Immature natural killer cell (primary cell): ENCODE measurements around the gene ARMCX2. TPM values are rescaled to one million over a fixed set of nuclear protein-coding genes. Genes with fewer than 3 reads are reported as not detected.
"Not testable (repeated sequence)": the region's sequence is repeated elsewhere in the genome, so short reads cannot be mapped to it uniquely, and the experiment has no call there.

Experiments used
- DNase-seq, 3 donors: peaks; one replicate each; pipeline ENCODE4 v3.0.0; 2022; ENCODE audit warnings: mixed read lengths in 1 of 3
- H3K27ac Mint-ChIP-seq, 6 donors: one replicate each; pipeline ENCODE4 v1.8.0; 2020; ENCODE audit warnings: mixed read lengths in 6 of 6, mild to moderate bottlenecking in 5 of 6, inconsistent platforms in 4 of 6, moderate library complexity in 3 of 6
- H3K27me3 Mint-ChIP-seq, 3 donors: one replicate each; pipeline ENCODE4 v1.8.0; 2020 to 2021; ENCODE audit warnings: low read depth in 3 of 3, mild to moderate bottlenecking in 3 of 3, mixed read lengths in 3 of 3, moderate library complexity in 3 of 3, inconsistent platforms in 1 of 3
- H3K36me3 Mint-ChIP-seq, 3 donors: one replicate each; pipeline ENCODE4 v1.8.0; 2020; ENCODE audit warnings: mixed read lengths in 3 of 3, inconsistent platforms in 2 of 3, mild to moderate bottlenecking in 2 of 3
- H3K4me1 Mint-ChIP-seq, 2 donors: one replicate each; pipeline ENCODE4 v1.8.0; 2020; ENCODE audit warnings: inconsistent platforms in 2 of 2, mild to moderate bottlenecking in 2 of 2, mixed read lengths in 2 of 2, moderate library complexity in 1 of 2
- H3K4me3 Mint-ChIP-seq, 5 donors: one replicate each; pipeline ENCODE4 v1.8.0; 2020; ENCODE audit warnings: mild to moderate bottlenecking in 5 of 5, mixed read lengths in 5 of 5, inconsistent platforms in 3 of 5, moderate library complexity in 3 of 5
- H3K9me3 Mint-ChIP-seq, 6 donors: one replicate each; pipeline ENCODE4 v1.8.0; 2020; ENCODE audit warnings: mild to moderate bottlenecking in 6 of 6, mixed read lengths in 6 of 6, inconsistent platforms in 4 of 6, moderate library complexity in 3 of 6
- polyA plus RNA-seq, 3 donors: library from polyadenylated mRNA; unstranded; fragments of 300-500 nt; fragmentation: Illumina TruSeq; gene quantifications; one replicate each; pipeline ENCODE4 v1.2.3, GENCODE V29; 2021

ARMCX2 gene
- polyA plus RNA-seq, 3 donors from 2014 or later: 1.00 to 1.3 (median 1.1) TPM

DNA sequence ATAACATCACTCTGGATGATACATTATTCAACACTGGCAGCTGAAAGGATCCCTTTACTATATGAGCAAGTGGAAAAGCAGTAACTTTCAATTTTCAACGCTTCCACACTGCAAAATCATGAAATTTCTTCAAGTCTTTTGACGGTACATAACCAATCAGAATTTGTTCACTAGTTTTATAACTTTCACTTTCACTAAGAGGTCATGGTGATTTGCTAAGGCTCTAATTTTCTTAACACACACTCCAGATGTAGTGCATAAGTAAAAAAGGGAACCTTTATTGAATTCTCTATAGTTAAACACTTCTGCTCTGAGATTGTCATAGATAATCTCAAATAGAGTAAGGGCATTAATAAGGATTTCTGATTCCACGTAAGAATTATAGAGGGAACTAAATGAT is 4.1 kb downstream of the ARMCX2 start:
- no peak for DNase-seq
- peaks cover 18 to 19% of the 10 kb centered on the region in 2 donors for H3K4me1 Mint-ChIP-seq
- peak overlapping the region; percentile 51 to 60 (median 55) for H3K4me3 Mint-ChIP-seq
- H3K27me3 Mint-ChIP-seq: peaks cover 0 to 17% (median 3%) of the 10 kb centered on the region in 3 donors
- H3K27ac Mint-ChIP-seq: peak overlapping the region in 5 of 6 donors; percentile 8 to 79 (median 48)
- H3K36me3 Mint-ChIP-seq: no peaks in the 10 kb centered on the region
- H3K9me3 Mint-ChIP-seq: peaks cover 0 to 2% (median 0%) of the 10 kb centered on the region in 6 donors

DNA sequence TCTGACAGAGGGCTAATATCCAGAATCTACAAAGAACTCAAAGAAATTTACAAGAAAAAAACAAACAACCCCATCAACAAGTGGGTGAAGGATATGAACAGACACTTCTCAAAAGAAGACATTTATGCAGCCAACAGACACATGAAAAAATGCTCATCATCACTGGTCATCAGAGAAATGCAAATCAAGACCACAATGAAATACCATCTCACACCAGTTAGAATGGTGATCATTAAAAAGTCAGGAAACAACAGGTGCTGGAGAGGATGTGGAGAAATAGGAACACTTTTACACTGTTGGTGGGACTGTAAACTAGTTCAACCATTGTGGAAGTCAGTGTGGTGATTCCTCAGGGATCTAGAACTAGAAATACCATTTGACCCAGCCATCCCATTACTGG is 11.9 kb downstream of the ARMCX2 start:
- H3K36me3 Mint-ChIP-seq, H3K27ac Mint-ChIP-seq, DNase-seq, H3K4me1 Mint-ChIP-seq, H3K4me3 Mint-ChIP-seq, H3K27me3 Mint-ChIP-seq, H3K9me3 Mint-ChIP-seq: not testable (repeated sequence)

DNA sequence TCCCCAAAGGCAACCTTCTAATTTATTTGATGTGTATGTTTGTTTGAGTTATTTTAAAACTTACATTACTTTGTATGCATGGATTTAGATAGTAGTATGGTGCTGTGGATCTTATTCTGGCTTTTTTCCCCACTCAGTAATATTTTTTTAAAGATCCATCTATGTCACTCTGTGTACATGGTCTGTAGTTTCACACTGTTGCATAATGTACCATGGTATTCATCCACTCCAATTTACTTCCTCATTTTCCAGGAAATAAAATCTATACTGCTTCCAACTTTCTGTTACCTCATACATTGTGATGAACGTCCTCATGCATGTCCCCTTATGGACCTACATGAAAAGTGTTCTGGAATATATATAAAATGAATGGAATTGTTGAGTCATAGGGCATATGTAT is 17.6 kb downstream of the ARMCX2 start:
- H3K9me3 Mint-ChIP-seq: peaks cover 0 to 1% (median 0%) of the 10 kb centered on the region in 6 donors
- H3K4me3 Mint-ChIP-seq: no peak overlapping the region
- DNase-seq: no peak
- H3K36me3 Mint-ChIP-seq: peaks cover 0 to 5% (median 0%) of the 10 kb centered on the region in 3 donors
- no peaks in the 10 kb centered on the region for H3K4me1 Mint-ChIP-seq
- no peak overlapping the region for H3K27ac Mint-ChIP-seq
- H3K27me3 Mint-ChIP-seq: peaks cover 0 to 2% (median 0%) of the 10 kb centered on the region in 3 donors

DNA sequence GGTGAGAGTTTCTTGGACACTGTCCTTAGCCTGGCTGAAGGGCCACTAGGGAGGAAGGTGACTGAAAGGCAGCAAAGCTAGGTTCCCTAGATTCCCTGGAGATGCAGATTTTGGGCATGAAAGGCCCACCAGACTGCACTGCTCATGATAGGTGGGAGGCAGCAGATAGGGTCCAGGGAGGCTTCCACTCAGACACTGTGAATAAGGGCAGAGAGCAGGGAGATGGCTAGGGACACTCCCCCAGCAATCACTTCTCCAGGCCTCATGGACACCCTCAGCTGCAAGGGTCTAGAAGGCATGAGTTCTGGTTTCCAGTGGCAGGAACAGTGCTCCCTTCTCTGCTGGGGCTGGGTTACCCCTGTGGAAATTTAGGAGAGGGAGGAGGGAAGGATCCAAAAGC is 20.1 kb downstream of the ARMCX2 start:
- Mint-ChIP-seq H3K27me3 (peaks cover 0 to 2% (median 0%) of the 10 kb centered on the region in 3 donors), H3K9me3 (peaks cover 0 to 1% (median 0%) of the 10 kb centered on the region in 6 donors), H3K4me3 (no peak overlapping the region), H3K36me3 (peaks cover 0 to 5% (median 0%) of the 10 kb centered on the region in 3 donors), H3K4me1 (no peaks in the 10 kb centered on the region), H3K27ac (no peak overlapping the region)
- DNase-seq: no peak

DNA sequence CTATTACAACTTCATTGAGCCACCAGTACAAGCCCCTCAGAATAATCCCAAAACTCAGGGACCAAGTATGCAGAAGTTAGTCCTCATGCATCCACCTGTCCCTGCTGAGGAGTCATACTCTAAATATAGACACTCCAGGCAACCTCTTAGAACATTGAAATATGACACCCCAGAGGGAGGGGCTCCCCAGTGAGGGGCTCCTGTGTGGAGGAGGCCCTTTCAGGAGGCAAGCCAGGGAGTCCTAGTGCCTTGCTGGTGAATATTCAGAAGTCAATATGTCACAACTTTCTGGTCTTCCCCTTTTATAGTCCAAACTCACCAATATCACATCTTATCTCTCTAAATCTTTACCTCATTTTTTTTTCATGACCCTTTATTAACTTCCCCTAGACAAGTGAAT is 40.3 kb downstream of the ARMCX2 start:
- Mint-ChIP-seq H3K27me3 (peaks cover 6 to 13% (median 7%) of the 10 kb centered on the region in 3 donors), H3K4me3 (no peak overlapping the region), H3K27ac (peak overlapping the region in 2 of 6 donors; percentile 15 to 31), H3K9me3 (no peaks in the 10 kb centered on the region), H3K36me3 (no peaks in the 10 kb centered on the region), H3K4me1 (peaks cover 31 to 40% of the 10 kb centered on the region in 2 donors)
- no peak for DNase-seq

DNA sequence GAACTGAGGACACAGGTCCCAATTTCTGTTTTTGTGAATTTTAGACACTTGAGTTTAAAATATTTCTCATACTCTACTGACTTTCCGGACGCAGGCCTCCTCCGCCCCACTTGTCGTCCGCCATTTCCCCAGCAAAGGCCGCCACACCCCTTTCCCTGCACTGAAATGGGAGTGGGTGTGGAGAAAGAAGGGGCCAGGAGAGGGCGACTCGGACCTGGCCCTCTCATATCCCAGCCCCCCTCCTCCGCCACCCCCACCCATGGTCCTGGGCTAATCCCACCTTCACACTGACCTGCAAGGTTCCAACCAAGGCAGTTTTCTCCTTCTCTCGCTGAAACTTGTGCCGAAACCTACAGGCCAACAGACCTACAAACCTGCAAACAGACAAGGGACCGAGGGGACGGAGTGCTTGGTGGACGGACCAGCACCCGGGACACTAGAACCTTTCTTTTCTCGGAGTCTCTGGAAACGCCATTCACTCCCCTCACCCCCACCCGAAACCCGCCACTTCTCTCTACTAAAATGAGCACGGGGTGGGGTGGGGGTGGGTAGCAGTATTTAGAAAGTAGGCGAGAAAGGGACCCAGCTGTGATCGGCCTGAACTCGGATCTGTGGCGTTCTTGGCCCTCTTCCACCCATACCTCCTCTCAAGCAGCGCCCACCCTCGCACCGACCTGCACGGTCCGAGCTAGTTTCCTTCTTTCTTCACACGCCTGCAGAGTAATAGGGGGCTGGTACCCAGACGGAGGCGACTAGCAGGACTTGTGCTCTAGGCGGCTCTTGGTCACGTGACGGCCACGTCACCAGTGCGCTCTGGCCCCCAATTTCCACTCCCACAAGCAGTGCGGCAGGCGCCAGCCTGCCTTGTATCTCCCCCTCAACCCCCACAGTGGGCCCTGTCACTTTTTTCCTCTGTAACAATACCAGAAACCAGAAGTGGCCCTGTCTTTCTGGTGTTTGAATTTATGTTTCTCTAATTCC is 42.1 kb downstream of the ARMCX2 start, which contains the start of gene ARMCX6:
Gene ARMCX6 (minus strand): TSS at position 790 of the 981 bp plus-strand sequence. CDS start 1,380 bp downstream, outside the sequence.
- peak; percentile 70 to 77 (median 76) for DNase-seq
- no peaks in the 10 kb centered on the region for H3K9me3 Mint-ChIP-seq
- peaks cover 0 to 6% (median 2%) of the 10 kb centered on the region in 3 donors for H3K27me3 Mint-ChIP-seq
- peaks cover 15 to 24% of the 10 kb centered on the region in 2 donors for H3K4me1 Mint-ChIP-seq
- peak within 1 kb of the TSS; percentile 93 to 96 (median 94) for H3K4me3 Mint-ChIP-seq
- H3K36me3 Mint-ChIP-seq: no peaks in the 10 kb centered on the region
- peak within 1 kb of the TSS; percentile 84 to 96 (median 93) for H3K27ac Mint-ChIP-seq

DNA sequence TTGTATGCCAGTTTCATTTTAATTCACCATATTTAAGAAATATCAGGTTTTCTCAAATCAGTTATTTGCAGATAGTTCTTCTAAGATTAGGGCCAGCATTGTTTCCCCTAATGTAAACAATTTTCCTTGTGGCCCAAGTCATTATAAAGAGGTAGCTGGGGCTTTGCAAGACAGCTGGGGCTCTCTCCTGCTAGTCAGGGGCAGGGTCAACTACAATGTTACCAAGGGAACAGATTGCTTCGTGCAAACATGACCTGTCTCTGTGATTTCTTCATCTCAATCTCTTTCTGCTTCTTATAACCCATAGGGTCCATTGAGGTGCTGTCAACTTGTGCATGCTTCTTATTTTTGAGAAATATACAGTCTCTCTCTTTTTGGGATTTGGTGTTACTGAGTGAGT is 53.9 kb downstream of the ARMCX2 start:
- Mint-ChIP-seq H3K4me3 (no peak overlapping the region), H3K4me1 (no peaks in the 10 kb centered on the region), H3K27ac (no peak overlapping the region), H3K9me3 (no peaks in the 10 kb centered on the region), H3K27me3 (peaks cover 2 to 10% (median 3%) of the 10 kb centered on the region in 3 donors), H3K36me3 (no peaks in the 10 kb centered on the region)
- no peak for DNase-seq

Other genes starting within 250 kb of the ARMCX2 start
- gene ARMCX4, start 174.4 kb downstream of the ARMCX2 start, polyA plus RNA-seq: 1 to 10 TPM in 2 of 3 donors, under 1 TPM in 1; 0.50 to 2.9 (median 1.2) TPM
- gene ARMCX1, start 109.3 kb downstream of the ARMCX2 start, polyA plus RNA-seq: under 1 TPM in 2 of 3 donors, not detected in 1; 0.14 to 0.21 TPM
- 10 to 100 TPM; 38.0 to 58.2 (median 38.5) TPM for gene ARMCX6, start 41.9 kb downstream of the ARMCX2 start, polyA plus RNA-seq
- 10 to 100 TPM; 12.2 to 26.5 (median 20.6) TPM for gene ARMCX3, start 36.7 kb downstream of the ARMCX2 start, polyA plus RNA-seq